ENCODE measurements around the gene TSSK2. TPM values are rescaled to one million over a fixed set of nuclear protein-coding genes. Genes with fewer than 3 reads are reported as not detected.

The TSSK2 gene
- total and polyA plus RNA-seq, 2 of the 8 experiments (the other 6 are each of a cell fraction or from before 2014, with no cell fraction given), result not detected

GRCh38 chr22:19111584-19111983 lies 19.5 kb upstream of the TSSK2 start:
- no peak for FAIRE-seq
- H3K56ac ChIP-seq (replicated peaks; ENCODE audit: insufficient read length, low read depth, low read length), result no peak overlapping the region
- CTCF ChIA-PET (ENCODE audit: partially characterized antibody), result interaction anchor here (0.6 to 2.4 kb wide), 11 partner anchors 9 to 1508 kb away, joined by 3 to 12 read pairs (median 4); partner anchors contain the start of genes DGCR2 and ESS2

More at GRCh38 chr22:19111584-19111983, 19.5 kb upstream of the TSSK2 start:
- Histone ChIP-seq H3K4me3 (ENCODE audit: extremely low read depth in 1 of 4, insufficient read depth in 2 of 4, low read depth in 3 of 4, low read length in 4 of 4) (no peak overlapping the region), H3K14ac (ENCODE audit: insufficient read length) (no peak overlapping the region), H2BK20ac (ENCODE audit: low read length) (peak overlapping the region; percentile 82; the same call in 1 of the 2 replicates), H4K8ac (ENCODE audit: extremely low read depth, insufficient read depth, low read length) (no peak overlapping the region), H2BK12ac (ENCODE audit: low read depth, low read length) (peak overlapping the region; percentile 51; the same call in 1 of the 2 replicates), H2AK5ac (ENCODE audit: low read depth, low read length) (0 out of 2 replicates have a peak overlapping the region, but pooled peaks have one; percentile 20), H3K79me2 (ENCODE audit: control insufficient read depth in 1 of 2, insufficient read depth in 2 of 2, low read length in 2 of 2) (peaks cover 32 to 93% of the 10 kb centered on the region in 2 experiments), H4K5ac (ENCODE audit: insufficient read length, low read depth, low read length) (no peak overlapping the region), H4K20me1 (replicated peaks in 1 of 2; ENCODE audit: control insufficient read depth in 1 of 2, insufficient read depth in 2 of 2, low read length in 2 of 2) (peaks cover 16 to 47% of the 10 kb centered on the region in 2 experiments), H2BK15ac (ENCODE audit: low read length) (peak overlapping the region; percentile 53; the same call in 1 of the 2 replicates), H3K23me2 (ENCODE audit: low read depth, low read length) (no peaks in the 10 kb centered on the region), H3K79me1 (ENCODE audit: low read depth, low read length) (peaks cover 28% of the 10 kb centered on the region), H3K4ac (replicated peaks; ENCODE audit: insufficient read length, low read depth, low read length) (no peak overlapping the region), H3K23ac (ENCODE audit: insufficient read length) (no peak overlapping the region), H3K4me1 (replicated peaks in 1 of 4; ENCODE audit: control insufficient read depth in 3 of 4, insufficient read depth in 4 of 4, low read length in 3 of 4) (peaks cover 7 to 14% (median 11%) of the 10 kb centered on the region in 4 experiments), H3K4me2 (ENCODE audit: insufficient read depth in 1 of 2, low read depth in 2 of 2, low read length in 2 of 2) (no peak overlapping the region; a peak in 1 of 4 replicates), H4K91ac (replicated peaks; ENCODE audit: insufficient read length, low read length) (no peak overlapping the region), H3K36me3 (ENCODE audit: control insufficient read depth in 2 of 4, insufficient read depth in 4 of 4, low read length in 3 of 4) (no peaks in the 10 kb centered on the region), H3K27me3 (replicated peaks in 1 of 4; ENCODE audit: control insufficient read depth in 3 of 4, extremely low read depth in 1 of 4, insufficient read depth in 3 of 4, low read length in 3 of 4) (no peaks in the 10 kb centered on the region; a peak in 1 of 7 replicates), H2AFZ (ENCODE audit: low read length) (no peak overlapping the region), H3K9me3 (ENCODE audit: insufficient read depth in 2 of 2, low read depth in 1 of 2, low read length in 1 of 2) (no peaks in the 10 kb centered on the region), H3K18ac (ENCODE audit: extremely low read depth, low read length) (no peak overlapping the region), H3K9ac (replicated peaks in 1 of 4; ENCODE audit: extremely low read depth in 1 of 4, low read depth in 3 of 4, low read length in 3 of 4) (no peak overlapping the region), H2BK120ac (replicated peaks; ENCODE audit: low read depth, low read length) (no peak overlapping the region), H2BK5ac (ENCODE audit: low read depth, low read length) (no peak overlapping the region), H3K27ac (ENCODE audit: low read depth, low read length) (no peak overlapping the region)
- POLR2A ChIA-PET (ENCODE audit: partially characterized antibody), result interaction anchor here (0.5 to 2.8 kb wide), 4 partner anchors 10 to 34 kb away, joined by 3 to 21 read pairs (median 6); partner anchors contain the start of gene DGCR2
- TF ChIP-seq BRCA1 (IDR thresholded peaks at IDR 0.05; ENCODE audit: low read depth, low read length) (no peak), BCL11A (IDR thresholded peaks at IDR 0.05; ENCODE audit: low read depth in 2 of 2, low read length in 2 of 2) (no peak)
- DNase-seq (ENCODE audit: low read depth in 1 of 2, low spot score in 2 of 2), result no peak
- WGBS, 2 experiments (ENCODE audit: extremely low coverage in 1 of 2, insufficient coverage in 1 of 2, insufficient read length in 1 of 2, insufficient replicate concordance in 2 of 2, low coverage in 1 of 2, low lambda C conversion rate in 2 of 2, missing lambda C conversion rate in 1 of 2), result 79% methylated on average over 3 of the region's 3 CpGs; no CpG with 5 or more reads in 1 of the 2 experiments

Measured in H1 (cell line).